ENCODE data around the gene DIRAS2.

DNA sequence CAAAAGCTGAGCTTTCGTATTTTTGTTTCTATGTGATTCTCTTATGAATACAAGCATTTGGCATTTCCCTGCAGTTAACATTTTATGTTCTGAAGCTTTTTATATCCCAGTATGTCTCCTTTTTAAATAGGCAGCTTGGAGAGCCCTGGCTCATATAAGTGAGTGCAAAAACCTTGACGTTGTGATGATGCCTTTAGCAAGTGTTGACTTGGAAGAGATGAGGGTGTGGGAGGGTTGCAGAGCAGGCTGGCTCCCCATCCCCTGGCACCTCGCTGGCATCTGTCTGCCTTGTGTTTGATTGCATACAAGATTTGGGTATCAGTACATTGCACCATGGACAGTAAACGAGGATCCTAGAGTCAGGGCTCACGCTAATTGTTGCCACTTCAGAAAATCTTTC lies 42.1 kb upstream of the DIRAS2 start:
- TF ChIP-seq, protein P1, sequence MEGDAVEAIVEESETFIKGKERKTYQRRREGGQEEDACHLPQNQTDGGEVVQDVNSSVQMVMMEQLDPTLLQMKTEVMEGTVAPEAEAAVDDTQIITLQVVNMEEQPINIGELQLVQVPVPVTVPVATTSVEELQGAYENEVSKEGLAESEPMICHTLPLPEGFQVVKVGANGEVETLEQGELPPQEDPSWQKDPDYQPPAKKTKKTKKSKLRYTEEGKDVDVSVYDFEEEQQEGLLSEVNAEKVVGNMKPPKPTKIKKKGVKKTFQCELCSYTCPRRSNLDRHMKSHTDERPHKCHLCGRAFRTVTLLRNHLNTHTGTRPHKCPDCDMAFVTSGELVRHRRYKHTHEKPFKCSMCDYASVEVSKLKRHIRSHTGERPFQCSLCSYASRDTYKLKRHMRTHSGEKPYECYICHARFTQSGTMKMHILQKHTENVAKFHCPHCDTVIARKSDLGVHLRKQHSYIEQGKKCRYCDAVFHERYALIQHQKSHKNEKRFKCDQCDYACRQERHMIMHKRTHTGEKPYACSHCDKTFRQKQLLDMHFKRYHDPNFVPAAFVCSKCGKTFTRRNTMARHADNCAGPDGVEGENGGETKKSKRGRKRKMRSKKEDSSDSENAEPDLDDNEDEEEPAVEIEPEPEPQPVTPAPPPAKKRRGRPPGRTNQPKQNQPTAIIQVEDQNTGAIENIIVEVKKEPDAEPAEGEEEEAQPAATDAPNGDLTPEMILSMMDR (optimal IDR thresholded peaks at IDR 0.05 in 1 of 3, IDR thresholded peaks at IDR 0.05 in 1 of 3, conservative IDR thresholded peaks at IDR 0.05 in 1 of 3; ENCODE audit: extremely low read depth in 1 of 3, insufficient read depth in 2 of 3, low read length in 3 of 3) = no peak
- no peak for TF ChIP-seq EZH2 (IDR thresholded peaks at IDR 0.05; ENCODE audit: low read length)

Data from keratinocyte (primary cell).